GM10266 (cell line): Measurements from ENCODE around the gene PPP2R5C.
"Not testable (repeated sequence)": the region's sequence is repeated elsewhere in the genome, so short reads cannot be mapped to it uniquely, and the experiment has no call there.

Experiments used
- DNase-seq: peaks from one replicate; pipeline ENCODE4 v3.0.0; 2012; ENCODE audit errors: extremely low spot score
- CTCF ChIP-seq: IDR thresholded peaks from 2 replicates; pipeline ENCODE4 v1.5.1; 2012; ENCODE audit warnings: mild to moderate bottlenecking, low read depth; ENCODE audit not compliant: control insufficient read depth, insufficient read depth; ENCODE audit errors: missing control alignments

The PPP2R5C gene

GRCh38 chr14:101791919-101792572, 30.5 kb downstream of the PPP2R5C start:
- no peak for DNase-seq
- TF ChIP-seq CTCF: no peak

- DNase-seq: no peak
- no peak for TF ChIP-seq CTCF
These were observed 34.5 kb downstream of the PPP2R5C start for GRCh38 chr14:101796016-101796415.

GRCh38 chr14:101796479-101796878, 35.0 kb downstream of the PPP2R5C start:
- TF ChIP-seq CTCF: no peak
- no peak for DNase-seq

- no peak for TF ChIP-seq CTCF
- DNase-seq: no peak
These were observed 36.3 kb downstream of the PPP2R5C start for GRCh38 chr14:101797856-101798255.

- DNase-seq: not testable (repeated sequence)
These were observed 42.9 kb downstream of the PPP2R5C start for GRCh38 chr14:101804373-101804772.

- not testable (repeated sequence) for DNase-seq
These were observed 44.7 kb downstream of the PPP2R5C start for GRCh38 chr14:101806252-101806651.

GRCh38 chr14:101808020-101808641, 46.6 kb downstream of the PPP2R5C start:
- no peak for DNase-seq
- no peak for TF ChIP-seq CTCF

GRCh38 chr14:101808894-101809670, 47.6 kb downstream of the PPP2R5C start:
- no peak for DNase-seq
- TF ChIP-seq CTCF: no peak
